Measurements from ENCODE around the gene CHST8.

Gene CHST8

GRCh38 chr19:33772102-33772857 lies 150.5 kb downstream of the CHST8 start:
- no peak for TF ChIP-seq POLR2AphosphoS5 (IDR thresholded peaks at IDR 0.05; ENCODE audit: low read depth, low read length)
- TF ChIP-seq REST (IDR thresholded peaks at IDR 0.05; ENCODE audit: insufficient read depth in 1 of 2, low read depth in 2 of 2, low read length in 2 of 2) = no peak
- TF ChIP-seq TAF1 (IDR thresholded peaks at IDR 0.05; ENCODE audit: borderline replicate concordance, insufficient read depth, low read length) = no peak
- TF ChIP-seq SIN3A (IDR thresholded peaks at IDR 0.05; ENCODE audit: borderline replicate concordance, insufficient read depth, low read length) = no peak
- no peak for TF ChIP-seq FOXP2 (optimal IDR thresholded peaks at IDR 0.05; ENCODE audit: borderline replicate concordance, extremely low read depth, extremely low read length, insufficient read depth)

GRCh38 chr19:33772858-33773180 lies 151.1 kb downstream of the CHST8 start:
- TF ChIP-seq FOXP2 (optimal IDR thresholded peaks at IDR 0.05; ENCODE audit: borderline replicate concordance, extremely low read depth, extremely low read length, insufficient read depth) (no peak), POLR2AphosphoS5 (IDR thresholded peaks at IDR 0.05; ENCODE audit: low read depth, low read length) (no peak), TAF1 (IDR thresholded peaks at IDR 0.05; ENCODE audit: borderline replicate concordance, insufficient read depth, low read length) (no peak), SIN3A (IDR thresholded peaks at IDR 0.05; ENCODE audit: borderline replicate concordance, insufficient read depth, low read length) (no peak), REST (IDR thresholded peaks at IDR 0.05; ENCODE audit: insufficient read depth in 1 of 2, low read depth in 2 of 2, low read length in 2 of 2) (no peak)

- TF ChIP-seq TAF1 (IDR thresholded peaks at IDR 0.05; ENCODE audit: borderline replicate concordance, insufficient read depth, low read length) = no peak
- TF ChIP-seq SIN3A (IDR thresholded peaks at IDR 0.05; ENCODE audit: borderline replicate concordance, insufficient read depth, low read length) = no peak
- no peak for TF ChIP-seq POLR2AphosphoS5 (IDR thresholded peaks at IDR 0.05; ENCODE audit: low read depth, low read length)
Measured at GRCh38 chr19:33773704-33774624, 152.2 kb downstream of the CHST8 start.

- TF ChIP-seq REST (IDR thresholded peaks at IDR 0.05; ENCODE audit: insufficient read depth in 1 of 2, low read depth in 2 of 2, low read length in 2 of 2) = no peak
- no peak for TF ChIP-seq FOXP2 (optimal IDR thresholded peaks at IDR 0.05; ENCODE audit: borderline replicate concordance, extremely low read depth, extremely low read length, insufficient read depth)
- no peak for TF ChIP-seq POLR2AphosphoS5 (IDR thresholded peaks at IDR 0.05; ENCODE audit: low read depth, low read length)
- no peak for TF ChIP-seq SIN3A (IDR thresholded peaks at IDR 0.05; ENCODE audit: borderline replicate concordance, insufficient read depth, low read length)
- no peak for TF ChIP-seq TAF1 (IDR thresholded peaks at IDR 0.05; ENCODE audit: borderline replicate concordance, insufficient read depth, low read length)
Measured at GRCh38 chr19:33774751-33775150, 153.0 kb downstream of the CHST8 start.

DNA sequence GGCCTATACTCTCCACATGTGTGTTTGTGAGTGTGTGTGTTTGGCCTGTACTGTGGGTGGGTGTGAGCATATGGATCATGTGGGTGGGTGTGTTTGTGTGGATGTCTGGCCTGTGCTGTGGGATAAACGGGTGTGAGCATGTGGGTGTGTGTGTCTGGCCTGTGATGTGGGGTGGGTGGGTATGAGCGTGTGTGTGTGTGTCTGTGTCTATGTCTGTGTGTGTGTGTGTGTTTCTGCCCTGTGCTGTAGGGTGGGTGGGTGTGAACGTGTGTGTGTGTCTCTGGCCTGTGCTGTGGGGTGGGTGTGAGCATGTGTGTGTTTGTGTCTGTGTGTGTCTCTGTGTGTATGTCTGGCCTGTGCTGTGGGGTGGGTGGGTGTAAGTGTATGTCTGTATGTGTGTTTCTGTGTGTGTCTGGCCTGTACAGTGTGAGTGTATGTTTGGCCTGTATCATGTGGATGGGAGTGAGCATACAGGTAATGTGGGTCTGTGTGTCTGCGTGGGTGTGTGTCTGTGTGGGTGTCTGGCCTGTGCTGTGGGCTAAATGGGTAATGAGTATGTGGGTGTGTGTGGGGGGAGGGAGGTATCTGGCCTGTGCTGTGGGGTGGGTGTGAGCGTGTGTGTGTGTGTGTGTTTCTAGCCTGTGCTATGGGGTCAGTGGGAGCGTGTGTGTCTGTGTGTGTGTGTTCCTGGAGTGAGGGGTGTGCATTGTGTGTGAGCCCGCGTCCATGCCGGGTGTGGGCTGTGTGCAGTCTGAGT lies 154.2 kb downstream of the CHST8 start:
- TF ChIP-seq POLR2AphosphoS5 (IDR thresholded peaks at IDR 0.05; ENCODE audit: low read depth, low read length) = no peak
